ENCODE measurements around the gene OR2L2.
"Not testable (repeated sequence)": the region's sequence is repeated elsewhere in the genome, so short reads cannot be mapped to it uniquely, and the experiment has no call there.

OR2L2 gene, protein sequence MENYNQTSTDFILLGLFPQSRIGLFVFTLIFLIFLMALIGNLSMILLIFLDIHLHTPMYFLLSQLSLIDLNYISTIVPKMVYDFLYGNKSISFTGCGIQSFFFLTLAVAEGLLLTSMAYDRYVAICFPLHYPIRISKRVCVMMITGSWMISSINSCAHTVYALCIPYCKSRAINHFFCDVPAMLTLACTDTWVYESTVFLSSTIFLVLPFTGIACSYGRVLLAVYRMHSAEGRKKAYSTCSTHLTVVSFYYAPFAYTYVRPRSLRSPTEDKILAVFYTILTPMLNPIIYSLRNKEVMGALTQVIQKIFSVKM

DNA sequence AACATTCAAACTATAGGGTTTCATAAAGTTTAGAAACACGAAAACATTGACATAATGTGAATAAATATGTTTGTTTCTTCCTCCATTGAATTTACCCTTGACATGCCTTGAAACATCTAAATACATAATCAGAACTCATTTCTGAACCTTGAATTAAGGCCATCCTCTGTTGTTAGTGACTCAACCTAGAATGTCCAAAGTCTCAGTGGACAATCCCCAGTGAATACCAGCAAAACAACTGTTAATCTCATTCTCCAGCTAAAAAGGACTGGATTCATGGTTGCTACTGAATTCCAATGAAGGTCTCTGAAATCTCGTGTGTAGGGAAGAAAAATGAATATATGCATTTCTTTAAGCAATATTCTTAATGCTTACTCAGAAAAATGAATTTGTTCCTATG lies at the start of gene OR2L2:
TSS of gene OR2L2 (plus strand) at position 301 of the 400 bp plus-strand sequence. CDS start 8,198 bp downstream, outside the sequence.
- no peak for DNase-seq

DNA sequence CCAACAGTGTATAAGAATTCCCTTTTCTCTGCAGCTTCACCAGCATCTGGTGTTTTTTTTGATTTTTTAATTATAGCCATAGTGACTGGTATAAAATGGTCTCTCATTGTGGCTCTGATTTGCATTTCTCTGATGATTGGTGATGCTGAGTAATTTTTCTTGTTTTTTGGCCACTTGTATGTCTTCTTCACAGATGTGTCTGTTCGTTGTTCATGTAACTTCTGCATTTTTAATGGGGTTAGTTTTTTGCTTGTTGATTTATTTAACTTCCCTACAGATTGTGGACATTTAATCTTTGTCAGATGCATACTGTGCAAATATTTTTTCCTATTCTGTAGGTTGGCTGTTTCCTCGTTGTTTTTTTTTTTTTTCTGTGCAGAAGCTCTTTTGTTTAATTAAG lies 36.9 kb upstream of the OR2L2 start:
- DNase-seq: no peak

DNA sequence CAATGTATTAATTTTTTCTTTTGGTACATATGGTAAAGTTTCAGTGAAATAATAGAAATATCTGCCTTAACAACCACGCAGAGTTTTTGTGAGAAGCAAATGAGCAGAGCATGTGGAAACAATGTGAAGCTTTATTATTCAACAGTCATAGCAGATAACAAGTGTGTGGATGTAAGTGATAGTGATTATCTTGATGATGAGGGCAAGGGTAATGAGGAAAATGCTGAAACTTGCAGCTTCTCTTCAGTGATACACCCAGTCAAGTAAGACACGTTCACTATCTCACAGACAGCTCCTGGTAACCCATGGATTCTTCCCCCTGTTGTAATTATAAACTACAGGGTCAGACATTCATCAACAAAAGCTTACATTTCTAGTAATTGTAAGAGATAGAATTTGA lies 31.1 kb upstream of the OR2L2 start:
- DNase-seq: no peak

DNA sequence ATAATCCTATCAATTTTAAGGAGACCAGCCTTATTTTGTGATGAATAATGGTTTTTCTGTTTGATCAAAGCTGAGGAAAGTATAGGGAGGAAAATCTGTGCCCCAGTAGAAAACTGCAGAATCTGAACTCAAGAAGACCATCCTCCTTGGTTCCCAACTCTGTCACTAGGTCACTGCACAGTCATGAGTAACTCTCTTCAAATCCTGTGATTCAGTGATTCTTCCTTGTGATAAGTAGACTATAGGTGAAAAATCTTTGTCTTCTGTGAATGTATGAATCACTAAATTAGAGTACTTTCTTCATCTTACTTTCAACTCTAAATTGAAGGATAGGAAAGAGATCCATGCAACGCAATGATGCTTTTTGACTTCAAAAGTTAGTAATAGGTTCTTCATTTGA lies 29.7 kb upstream of the OR2L2 start:
- no peak for DNase-seq

DNA sequence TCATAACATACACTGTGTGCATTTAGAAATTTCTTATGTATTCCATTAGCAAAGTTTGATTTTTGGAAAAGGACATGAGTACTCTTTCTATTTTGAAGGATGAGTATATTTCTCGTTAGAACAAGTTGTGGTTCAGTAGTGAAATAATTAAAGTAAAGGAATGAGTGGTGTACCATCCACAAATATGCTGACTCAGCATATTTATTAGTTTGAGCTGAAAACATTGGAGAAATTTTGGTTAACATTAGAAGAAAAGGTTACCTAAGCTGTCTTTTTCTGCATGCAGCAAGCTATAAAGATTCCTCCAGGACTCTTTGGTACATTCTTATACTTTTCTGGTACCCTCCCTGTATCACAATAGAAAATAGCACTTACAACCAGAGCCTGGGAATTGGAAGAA lies 22.1 kb upstream of the OR2L2 start:
- no peak for DNase-seq

DNA sequence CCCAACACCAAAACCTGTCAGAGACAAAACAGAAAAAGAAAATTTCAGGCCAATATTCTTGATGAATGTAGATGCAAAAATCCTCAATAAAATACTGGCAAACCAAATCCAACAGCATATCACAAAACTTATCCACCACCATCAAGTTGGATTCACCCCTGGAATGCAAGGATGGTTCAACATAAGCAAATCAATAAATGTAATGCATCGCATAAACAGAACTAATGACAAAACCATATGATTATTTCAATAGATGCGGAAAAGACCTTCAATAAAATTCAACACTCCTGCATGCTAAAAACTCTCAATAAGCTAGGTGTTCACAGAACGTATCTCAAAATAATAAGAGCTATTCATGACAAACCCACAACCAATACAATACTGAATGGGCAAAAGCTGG lies 20.2 kb upstream of the OR2L2 start:
- DNase-seq: no peak

DNA sequence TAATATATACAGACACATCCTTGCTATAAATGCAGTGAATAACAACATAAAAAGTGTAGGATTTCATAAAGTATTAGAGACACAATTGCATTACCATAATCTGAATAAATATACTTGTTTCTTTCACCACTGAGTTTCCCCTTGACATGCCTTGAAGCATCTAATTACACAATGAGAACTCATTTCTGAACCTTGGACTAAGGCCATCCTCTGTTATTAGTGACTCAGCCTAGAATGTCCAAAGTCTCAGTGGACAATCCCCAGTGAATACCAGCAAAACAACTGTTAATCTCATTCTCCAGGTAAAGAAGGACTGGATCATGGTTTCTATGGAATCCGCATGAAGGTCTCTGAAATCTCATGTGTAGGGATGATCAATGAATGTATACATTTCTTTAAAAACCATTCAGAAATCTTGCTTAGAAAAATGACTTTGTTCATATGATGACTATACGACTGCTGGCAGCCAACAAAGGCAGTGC lies 16.6 kb upstream of the OR2L2 start, which contains the start of gene OR2L5:
TSS of gene OR2L5 (plus strand) at position 432 of the 482 bp plus-strand sequence. CDS start 8,288 bp downstream, outside the sequence.
- DNase-seq: no peak

DNA sequence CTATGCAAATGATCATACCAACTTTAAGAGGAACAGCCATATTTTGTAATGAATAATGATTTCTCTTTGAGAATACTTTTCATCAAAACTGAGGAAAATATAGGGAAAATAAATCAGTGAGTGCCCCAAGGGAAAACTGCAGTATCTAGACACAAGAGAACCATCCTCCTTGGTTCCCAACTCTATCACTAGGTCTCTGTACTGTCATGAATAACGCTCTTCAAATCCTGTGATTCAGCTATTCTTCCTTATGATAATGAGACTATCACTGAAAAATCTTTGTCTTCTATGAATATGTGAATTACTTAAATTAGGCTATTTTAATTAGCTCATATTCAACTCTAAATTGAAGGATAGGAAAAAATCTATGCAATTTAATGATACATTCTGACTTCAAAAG lies 14.1 kb upstream of the OR2L2 start:
- DNase-seq: no peak

DNA sequence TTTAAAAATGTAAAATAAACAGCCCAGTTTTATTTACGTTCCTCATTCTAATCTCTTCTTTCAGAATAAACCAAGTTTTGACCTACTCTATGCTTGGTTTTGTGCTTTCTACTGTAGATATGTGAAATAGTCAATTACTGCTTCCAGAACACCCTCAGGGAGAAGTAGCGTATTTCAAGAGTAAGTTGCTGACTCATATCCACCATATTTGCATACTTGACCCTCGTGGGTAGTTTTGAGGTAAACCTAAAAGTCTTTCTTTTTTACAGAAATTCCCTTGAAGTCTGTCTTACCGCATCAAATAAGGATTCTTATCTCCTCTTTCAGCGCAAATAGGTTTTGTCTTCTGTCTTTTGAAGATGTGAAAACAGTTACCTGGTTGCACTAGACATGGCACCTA lies 15.3 kb downstream of the OR2L2 start:
- DNase-seq: no peak

DNA sequence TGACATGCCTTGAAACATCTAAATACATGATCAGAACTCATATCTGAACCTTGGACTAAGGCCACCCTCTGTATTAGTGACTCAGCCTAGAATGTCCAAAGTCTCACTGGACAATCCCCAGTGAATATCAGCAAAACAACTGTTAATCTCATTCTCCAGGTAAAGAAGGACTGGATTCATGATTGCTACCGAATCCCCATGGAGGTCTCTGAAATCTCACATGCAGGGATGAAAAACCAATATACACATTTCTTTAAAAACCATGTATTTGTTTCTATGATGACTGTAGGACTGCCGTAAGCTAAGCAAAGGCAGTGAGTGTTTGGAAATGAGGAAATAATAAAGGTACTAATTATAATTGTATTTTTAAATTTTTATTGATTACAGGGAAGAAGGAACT lies 16.7 kb downstream of the OR2L2 start, which contains the start of gene OR2L3:
TSS of gene OR2L3 (plus strand) at position 301 of the 400 bp plus-strand sequence. CDS start 13,846 bp downstream, outside the sequence.
- no peak for DNase-seq

DNA sequence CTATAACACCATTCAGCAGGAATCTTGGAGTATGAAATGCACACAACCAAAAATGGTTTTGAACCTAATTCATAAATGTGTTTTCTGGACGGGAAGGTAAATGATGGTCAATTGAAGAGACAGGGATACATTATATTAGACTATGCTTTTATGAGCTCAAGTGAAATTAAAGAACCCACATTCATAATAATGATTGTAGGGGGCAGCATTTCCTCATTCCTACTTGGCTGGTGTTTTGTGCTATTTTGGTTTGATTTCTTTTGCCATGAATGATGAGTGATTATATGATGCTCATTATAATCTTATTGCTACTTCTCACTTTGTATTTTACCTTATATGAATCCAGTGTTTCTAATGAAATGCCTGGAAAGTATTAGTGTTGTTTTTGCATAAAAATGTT lies 17.1 kb downstream of the OR2L2 start:
- no peak for DNase-seq

DNA sequence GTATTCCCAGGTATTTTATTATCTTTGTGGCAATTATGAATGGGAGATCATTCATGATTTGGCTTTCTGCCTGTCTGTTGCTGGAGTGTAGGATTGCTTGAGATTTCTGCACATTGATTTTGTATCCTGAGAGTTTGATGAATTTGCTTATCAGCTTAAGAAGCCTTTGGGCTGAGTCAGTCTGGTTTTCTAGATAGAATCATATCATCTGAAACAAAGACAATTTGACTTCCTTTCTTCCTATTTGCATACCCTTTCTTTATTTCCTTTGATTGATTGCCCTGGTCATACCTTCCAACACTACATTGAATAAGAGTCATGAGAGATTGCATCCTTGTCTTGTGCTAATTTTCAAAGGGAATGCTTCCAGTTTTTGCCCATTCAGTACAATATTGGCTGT lies 24.8 kb downstream of the OR2L2 start:
- no peak for DNase-seq

DNA sequence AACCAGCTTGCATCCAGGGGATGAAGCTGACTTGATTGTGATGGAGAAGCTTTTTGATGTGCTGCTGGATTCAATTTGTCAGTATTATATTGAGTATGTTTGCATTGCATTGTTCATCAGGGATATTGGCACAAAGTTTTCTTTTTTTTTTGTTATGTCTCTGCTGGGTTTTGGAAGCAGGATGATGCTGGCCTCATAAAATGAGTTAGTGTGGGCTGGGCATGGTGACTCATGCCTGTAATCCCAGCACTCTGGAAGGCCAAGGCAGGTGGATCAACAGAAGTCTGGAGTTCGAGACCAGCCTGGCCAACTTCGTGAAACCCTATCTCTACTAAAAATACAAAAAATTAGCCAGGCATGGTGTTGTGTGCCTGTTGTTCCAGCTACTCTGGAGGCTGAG lies 25.4 kb downstream of the OR2L2 start:
- no peak for DNase-seq

DNA sequence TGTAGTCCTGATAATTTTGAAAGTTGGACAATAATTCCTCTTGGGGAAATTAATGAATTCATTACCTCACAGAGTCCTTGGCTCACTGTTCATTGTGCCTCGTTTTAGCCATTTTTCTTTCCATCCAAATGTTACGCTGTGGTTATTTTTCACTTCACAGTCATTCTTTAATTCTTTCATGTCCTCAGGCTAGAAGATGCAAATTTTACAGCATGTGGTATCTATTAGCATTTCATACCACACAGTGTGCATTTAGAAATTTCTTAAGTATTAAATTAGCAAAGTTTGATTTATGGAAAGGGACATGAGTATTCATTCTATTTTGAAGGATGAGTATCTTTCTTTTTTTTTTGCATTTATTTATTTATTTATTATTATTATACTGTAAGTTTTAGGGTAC lies 35.2 kb downstream of the OR2L2 start:
- DNase-seq: no peak

DNA sequence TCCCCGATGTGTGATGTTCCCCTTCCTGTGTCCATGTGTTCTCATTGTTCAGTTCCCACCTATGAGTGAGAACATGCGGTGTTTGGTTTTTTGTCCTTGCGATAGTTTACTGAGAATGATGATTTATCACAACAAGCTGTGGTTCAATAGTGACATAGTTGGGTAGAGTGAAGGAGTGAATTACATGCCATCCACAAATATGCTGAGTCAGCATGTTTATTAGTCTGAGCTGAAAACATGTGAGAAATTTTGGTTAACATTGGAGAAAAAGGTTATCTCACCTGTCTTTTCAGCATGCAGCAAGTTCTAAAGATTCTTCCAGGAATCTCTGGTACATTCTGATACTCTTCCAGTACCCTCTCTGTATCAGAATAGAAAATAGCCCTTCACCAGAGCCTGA lies 35.7 kb downstream of the OR2L2 start:
- no peak for DNase-seq

DNA sequence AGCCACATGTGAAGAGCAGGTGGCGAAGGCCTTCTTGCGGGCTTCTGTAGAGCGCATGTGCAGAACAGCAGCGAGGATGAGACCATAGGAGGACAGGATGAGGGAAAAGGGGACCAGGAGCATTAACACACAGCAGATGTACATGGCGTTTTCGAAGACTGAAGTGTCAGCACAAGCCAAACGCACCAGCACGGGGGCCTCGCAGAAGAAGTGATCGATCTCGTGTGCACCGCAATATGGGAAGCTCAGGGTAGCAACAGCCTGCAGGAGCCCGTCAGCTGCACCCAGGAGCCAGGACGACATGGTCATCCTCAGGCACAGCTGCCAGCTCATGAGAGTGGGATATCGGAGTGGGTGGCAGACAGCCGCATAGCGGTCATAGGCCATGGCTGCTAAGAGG lies 54.0 kb downstream of the OR2L2 start:
- DNase-seq: not testable (repeated sequence)
